ENCODE results near the gene KDM1A.

Gene KDM1A

GRCh38 chr1:23019094-23019862 lies at the start of gene KDM1A:
Gene KDM1A, plus strand, starts transcription at chr1:23019468. Its CDS starts 129 bp downstream, at chr1:23019597.
- peak within 1 kb of the TSS; percentile 95 for H3K27ac ChIP-seq
- peak; percentile 25 for TF ChIP-seq CTCF (conservative IDR thresholded peaks at IDR 0.05)

- no peak for TF ChIP-seq CTCF (conservative IDR thresholded peaks at IDR 0.05)
- peak overlapping the region; percentile 60; the same call in 1 of the 2 replicates for H3K27ac ChIP-seq
Observed at GRCh38 chr1:22970096-22970495, 49.2 kb upstream of the KDM1A start.

GRCh38 chr1:22971161-22971560 lies 48.1 kb upstream of the KDM1A start:
- TF ChIP-seq CTCF (conservative IDR thresholded peaks at IDR 0.05) = no peak
- H3K27ac ChIP-seq = no peak overlapping the region

- no peak overlapping the region for H3K27ac ChIP-seq
- no peak for TF ChIP-seq CTCF (conservative IDR thresholded peaks at IDR 0.05)
Observed at GRCh38 chr1:22971611-22972405, 47.5 kb upstream of the KDM1A start.

GRCh38 chr1:22972760-22973159 lies 46.5 kb upstream of the KDM1A start, which contains the start of gene LACTBL1:
Gene LACTBL1, minus strand, starts transcription at chr1:22972866. Its CDS starts 550 bp downstream, at chr1:22972316.
- no peak for TF ChIP-seq CTCF (conservative IDR thresholded peaks at IDR 0.05)

GRCh38 chr1:22975694-22976093 lies 43.6 kb upstream of the KDM1A start:
- peak overlapping the region; percentile 51; the same call in 1 of the 2 replicates for H3K27ac ChIP-seq
- no peak for TF ChIP-seq CTCF (conservative IDR thresholded peaks at IDR 0.05)

More at GRCh38 chr1:22972760-22973159, 46.5 kb upstream of the KDM1A start, which contains the start of gene LACTBL1:
- H3K27ac ChIP-seq = no peak within 1 kb of the TSS

GRCh38 chr1:22976127-22976460 lies 43.2 kb upstream of the KDM1A start:
- H3K27ac ChIP-seq = peak overlapping the region; percentile 51; the same call in 1 of the 2 replicates
- no peak for TF ChIP-seq CTCF (conservative IDR thresholded peaks at IDR 0.05)
